GM10847 (cell line): ENCODE results near the gene SIGLEC6.

Experiments
- POLR2A ChIP-seq: IDR thresholded peaks from 2 replicates; pipeline ENCODE4 v1.6.1; 2011; ENCODE audit not compliant: insufficient read length; ENCODE audit errors: extremely low read depth

The SIGLEC6 gene

DNA sequence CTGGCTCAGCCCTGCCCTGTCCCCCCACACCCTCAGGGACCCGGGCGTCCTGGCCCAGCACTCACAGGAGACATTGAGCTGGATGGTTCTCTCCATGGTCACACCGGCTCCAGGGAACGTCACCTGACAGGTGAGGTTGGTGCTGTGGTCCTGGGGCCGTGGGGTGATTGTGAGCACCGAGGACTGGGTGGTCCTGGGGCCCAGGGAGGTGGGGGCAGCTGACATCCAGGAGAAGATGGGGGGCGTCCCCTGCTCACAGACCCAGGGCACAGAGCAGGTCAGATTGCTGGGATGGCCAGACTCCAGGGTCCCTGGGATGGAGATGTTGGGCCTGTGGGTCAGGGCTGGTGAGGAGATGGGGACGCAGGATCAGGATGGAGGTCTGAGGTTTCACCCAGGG, 854 bp downstream of the SIGLEC6 start:
- TF ChIP-seq POLR2A, result no peak

DNA sequence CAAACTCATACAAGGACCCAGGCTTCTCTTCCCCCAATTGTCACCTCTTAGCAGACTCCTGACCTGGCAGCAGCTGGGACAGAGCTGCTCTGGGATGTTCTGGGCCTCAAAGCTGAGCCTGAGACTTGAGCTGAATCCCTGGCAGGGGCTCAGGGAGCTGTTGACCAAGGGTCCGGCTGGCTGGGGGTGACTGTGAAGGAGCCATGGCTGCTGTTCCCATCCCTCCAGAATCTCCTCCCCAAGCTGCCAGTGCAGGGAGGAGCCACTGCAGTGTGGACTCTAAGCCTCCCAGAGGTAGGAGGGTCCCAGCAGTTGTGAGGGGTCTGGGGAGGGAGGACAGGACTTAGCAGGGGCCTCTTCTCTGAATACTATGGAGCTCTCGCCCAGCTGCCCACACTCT, 2.2 kb downstream of the SIGLEC6 start:
- TF ChIP-seq POLR2A, result no peak

DNA sequence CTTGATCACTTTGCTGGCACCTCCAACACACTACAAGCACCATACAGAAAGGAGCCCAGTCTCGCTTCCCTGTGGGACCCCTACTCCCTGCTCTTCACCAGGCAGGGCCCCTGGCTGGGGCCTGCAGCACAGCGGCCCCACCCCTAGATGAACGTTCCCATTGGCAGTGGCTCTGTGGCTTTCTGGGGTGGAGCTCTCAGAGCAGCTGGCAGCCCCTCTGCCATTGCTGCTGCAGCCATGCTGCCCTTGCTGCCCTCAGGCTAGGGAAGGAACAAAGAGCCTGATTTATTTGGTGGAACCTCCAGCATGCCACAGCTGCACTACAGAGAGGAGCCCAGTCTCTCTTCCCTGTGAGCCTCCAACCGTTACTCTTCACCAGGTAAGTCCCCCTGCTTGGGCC, 5.8 kb downstream of the SIGLEC6 start:
- no peak for TF ChIP-seq POLR2A

DNA sequence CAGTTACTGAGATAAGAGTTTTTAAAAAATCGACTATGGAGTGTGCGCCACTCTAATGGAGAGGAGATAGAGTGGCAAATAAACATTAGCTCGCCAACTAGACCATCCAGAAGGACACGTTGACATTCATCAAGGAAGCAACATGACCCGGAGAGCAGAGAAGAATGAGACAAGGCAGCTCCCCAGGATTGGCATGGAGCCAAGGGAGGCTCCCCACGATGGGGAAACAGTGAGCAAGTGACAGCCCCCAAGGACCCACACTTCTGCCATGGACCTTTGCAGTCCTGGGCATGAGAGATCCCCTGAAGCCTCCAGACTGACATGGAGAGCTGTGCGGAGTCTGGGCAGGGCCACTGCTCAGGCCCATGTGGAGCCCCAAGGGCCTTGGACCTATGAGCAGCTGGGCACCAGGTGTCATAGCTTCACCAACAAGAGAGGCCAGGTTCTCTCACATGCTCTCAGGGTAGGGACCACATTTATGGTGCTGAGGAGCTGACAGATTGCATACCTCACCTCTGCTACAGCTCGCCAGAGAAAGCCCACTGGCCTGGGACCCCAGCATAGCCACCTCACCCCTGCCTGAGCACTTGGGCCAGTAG, 6.7 kb downstream of the SIGLEC6 start:
- no peak for TF ChIP-seq POLR2A

DNA sequence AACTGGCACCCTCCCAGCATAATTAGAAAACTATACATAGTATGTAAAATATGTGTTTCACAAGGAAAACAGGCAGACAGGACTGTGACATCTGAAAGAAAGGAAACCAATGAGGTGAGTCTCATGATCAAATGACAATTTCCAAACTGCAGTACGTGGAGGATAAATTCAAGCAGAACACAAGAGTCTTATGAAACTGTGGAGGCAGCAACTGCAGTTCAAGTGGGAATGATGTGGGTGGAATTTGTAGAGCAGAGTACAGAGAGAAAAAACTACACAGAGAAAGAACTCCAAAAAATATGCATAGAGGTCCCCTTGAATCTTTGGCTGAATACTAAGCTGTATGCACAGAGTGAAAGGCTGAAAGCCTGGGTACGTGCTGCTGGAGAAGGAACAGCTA, 9.7 kb downstream of the SIGLEC6 start:
- TF ChIP-seq POLR2A, result no peak

DNA sequence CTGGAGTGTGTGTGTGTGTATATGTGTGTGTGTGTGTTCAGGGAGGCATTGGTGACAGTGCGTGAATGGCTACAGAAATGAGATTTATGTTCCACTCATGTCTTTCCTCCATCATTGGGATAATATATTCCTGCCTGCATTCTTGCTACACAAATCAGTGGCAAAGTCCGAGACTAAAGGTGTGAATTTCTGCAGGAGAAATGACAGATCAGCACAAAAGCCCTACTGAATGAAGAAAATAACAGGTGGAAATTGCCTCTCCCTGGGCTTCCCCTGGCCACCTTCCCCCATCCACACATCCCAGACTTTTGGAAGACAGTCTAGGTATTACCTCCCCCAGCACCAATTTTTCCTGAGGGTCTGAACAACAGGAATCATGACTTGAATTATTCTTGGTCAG, 10.1 kb downstream of the SIGLEC6 start:
- no peak for TF ChIP-seq POLR2A

DNA sequence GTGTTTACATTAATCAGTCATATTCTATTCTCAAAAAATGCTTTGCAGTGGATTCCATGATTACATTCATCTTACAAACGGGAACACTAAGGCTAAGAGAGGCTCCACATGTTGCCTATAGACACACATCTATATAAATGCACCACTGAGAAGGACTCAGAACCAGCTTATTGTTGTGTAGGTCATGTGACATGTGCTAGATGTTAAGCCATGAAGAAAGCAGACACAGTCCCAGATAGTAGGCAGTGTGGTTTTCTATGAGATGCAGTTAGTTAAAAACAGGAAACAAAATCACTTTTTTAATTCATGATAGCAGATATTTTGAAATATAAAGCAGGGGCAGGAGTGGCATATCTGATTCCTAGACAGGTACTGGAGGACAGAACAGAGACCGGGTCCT, 10.7 kb downstream of the SIGLEC6 start:
- no peak for TF ChIP-seq POLR2A

DNA sequence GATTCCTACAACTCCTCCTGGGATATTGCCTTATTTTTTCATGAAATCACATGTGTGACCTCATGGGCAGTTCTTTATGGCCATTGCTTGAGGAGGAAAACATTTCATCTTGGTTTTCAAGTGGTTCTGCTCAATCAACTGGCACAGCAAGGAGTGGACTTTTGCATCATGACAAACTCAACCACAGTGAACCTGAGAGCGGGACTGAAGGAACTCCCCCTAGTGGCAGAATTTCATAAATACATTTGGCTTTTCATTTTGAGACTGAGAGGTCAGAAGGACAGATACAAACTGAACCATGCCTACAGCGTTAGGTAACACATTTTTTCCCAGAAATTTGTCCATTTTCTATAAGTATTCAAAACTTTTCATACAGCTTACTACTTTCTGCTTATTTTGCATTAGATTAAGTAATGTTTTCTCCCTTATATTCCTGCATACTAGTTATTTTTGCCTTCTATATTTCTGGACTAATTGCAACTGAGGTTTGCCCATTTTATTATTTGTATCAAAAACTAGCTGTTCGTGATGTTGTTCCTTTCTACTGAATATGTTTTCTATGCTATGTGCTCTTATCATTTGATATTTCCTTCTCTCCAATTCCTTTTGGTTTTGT, 16.5 kb downstream of the SIGLEC6 start:
- no peak for TF ChIP-seq POLR2A

DNA sequence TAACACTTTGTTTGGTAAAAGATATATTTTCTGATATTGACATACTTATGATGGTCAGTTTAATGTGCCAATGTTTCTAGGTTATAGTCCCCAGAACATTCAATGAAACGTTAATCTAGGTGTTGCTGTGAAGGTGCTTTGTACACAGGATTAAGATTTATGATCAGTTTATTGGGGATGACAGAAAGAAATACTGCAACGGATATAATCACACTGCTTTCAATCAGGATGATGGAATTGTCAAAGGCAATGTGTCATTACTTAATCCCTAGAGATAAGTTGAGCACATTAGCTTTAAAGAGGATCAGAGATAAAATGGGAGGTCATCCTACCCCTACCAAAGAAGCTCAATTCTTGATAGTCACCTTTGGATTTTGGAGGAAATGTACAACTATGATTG, 17.5 kb downstream of the SIGLEC6 start:
- TF ChIP-seq POLR2A, result no peak

DNA sequence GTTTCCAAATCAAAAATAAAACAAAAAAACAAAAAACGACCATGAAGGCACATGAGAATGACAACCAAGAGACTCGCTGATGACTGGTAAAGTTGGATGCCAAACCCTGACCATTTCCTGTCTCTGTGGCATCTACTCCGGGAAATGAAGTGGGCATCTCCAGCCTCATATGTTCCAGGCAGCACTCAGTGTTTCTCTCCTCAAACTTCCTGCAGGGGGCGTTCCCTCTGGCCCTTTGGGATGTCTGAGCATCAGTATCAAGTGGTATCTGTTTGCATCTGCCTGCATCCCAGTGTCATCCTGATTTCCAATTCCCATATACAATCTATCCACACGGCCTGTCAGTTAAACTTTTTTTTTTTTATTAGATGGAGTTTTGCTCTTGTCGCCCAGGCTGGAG, 20.1 kb downstream of the SIGLEC6 start:
- TF ChIP-seq POLR2A, result no peak

DNA sequence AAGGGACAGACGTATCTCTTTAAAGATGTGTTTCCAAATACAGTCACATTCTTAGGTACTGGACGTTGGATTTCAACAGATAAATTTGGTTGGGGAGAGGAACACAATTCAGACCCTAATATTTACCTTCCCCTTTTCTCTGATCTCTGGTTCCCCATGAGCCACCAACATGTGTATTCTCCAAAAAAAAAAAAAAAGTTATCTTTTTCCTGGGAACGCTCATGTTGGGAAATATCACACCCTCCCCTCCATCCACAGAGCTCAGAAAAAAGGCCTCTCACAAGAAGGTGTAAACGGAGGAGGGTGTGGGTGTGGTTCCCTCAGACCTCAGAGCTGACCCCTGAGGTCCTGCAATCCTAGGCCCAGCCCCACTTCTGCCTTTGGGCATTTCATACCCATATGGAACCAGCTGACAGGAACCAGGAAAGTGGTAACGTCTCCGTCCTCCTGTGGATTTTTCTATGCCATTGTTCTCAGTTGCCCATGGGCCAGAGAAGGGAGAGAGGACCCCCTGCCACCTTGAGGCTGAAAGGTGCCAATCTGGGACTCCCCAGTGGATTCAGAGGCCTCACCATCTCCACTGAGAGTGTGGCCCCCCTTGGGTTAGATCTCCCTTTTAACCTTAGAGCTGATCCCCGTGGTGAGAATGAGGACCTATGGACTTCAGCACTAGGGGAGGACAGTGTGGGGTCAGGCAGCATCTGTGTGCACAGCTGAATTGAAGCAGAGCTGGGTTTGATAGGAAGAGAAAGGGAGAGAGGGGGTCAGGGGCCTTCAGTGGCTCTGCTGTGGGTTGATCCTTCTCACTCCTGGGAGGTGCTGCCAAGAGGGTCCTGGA, 21.4 kb downstream of the SIGLEC6 start:
- TF ChIP-seq POLR2A, result no peak

DNA sequence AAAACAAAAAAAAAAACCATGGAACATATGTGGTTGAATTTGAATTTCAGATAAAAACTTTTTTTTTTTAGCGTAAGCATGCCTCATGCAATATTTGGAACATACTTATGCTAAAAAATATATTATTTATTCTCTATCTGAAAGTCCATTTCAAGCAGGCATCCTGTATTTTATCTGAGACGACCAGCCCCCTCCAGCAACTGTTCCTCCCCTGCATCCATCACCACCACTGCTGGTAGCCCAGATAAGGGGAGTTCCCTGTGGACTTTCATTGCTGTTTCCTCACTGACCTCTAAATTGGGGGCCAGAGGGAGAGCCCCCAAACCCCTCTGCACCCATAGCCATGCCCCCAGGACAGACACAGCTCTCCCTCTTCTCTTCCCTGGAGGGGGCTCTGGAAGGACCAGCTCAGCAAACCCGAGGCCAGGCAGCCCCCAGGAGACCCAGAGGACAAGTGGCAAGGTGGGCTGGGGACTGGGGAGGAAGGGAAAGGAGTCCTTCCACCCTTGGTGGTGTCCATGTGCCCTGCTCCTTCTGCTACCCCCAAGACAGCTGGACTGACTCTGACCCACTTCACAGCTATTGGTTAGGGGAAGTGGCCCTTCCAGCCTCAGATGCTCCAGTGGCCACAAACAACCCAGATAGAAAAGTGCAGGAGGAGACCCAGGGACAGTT, 23.3 kb downstream of the SIGLEC6 start:
- no peak for TF ChIP-seq POLR2A

DNA sequence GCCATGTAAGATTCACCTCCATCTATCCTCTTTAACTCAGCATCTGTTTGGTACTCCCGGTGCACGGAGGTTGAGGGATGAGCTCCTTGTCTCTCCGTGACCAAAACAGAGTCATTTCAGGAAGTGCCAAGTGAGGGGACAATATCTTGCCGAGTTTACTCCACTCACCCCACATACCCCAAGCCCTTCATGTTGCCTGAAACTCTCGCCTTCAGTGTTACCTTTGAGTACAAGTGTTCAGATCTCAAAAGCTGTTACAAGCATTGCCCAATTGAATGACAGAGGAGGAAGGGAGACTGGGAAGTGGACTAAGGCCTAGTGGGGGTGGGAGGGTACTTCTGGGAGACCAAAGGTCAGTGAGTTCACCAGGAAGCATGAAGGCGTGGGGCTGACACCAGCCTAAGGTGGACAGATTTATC, 23.8 kb downstream of the SIGLEC6 start:
- no peak for TF ChIP-seq POLR2A

DNA sequence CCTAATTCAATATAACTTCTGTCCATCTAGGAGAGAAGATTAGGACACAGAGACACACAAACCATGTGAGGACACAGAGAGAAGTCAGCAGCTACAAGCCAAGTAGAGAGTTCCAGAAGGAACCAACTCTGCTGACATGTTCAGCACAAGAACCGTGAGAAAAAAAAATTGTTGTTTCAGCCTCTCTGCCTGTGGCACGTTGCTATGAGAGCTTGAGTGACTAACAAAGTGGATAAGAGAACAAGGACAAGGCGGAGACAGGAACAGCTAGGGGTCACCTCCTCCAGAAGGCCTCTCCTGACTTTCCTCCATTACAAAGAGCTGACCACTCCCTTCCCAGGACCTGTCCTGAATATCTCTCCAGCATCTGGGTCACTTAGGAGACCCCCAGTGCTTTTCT, 24.3 kb downstream of the SIGLEC6 start:
- no peak for TF ChIP-seq POLR2A

DNA sequence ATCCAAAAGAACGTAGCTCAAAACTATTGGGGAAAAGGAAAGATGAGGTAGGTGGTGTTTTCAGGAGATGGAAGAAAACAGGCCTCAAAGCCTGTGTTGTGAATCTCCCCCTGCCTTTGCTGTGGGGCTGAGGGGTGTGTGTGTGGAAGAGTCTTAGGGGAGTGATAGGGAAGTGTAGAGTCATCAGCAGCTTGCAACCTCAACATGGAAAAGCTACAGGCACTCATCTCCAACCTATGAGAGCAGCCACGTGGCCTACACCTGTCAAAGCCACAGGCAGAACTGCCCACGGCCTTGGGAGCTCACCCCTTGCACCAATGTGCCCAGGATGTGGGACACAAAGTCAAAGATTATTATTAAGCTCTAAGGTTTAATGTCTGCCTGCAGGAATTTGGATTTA, 25.6 kb downstream of the SIGLEC6 start:
- no peak for TF ChIP-seq POLR2A

DNA sequence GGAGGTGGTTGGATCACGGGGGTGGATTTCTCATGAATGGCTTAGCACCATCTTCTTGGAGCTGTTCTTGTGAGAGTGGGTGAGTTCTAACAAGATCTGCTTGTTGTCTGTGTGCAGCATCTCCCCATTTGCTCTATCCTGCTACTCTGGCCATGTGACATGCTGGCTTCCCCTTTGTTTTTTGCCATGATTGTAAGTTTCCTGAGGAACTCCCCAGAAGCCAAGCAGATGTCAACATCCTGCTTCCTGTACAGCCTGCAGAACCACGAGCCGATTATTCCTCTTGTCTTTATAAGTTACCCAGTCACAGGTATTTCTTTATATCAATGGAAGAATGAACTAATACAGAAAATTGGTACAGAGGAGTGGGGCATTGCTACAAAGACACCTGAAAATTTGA, 27.6 kb downstream of the SIGLEC6 start:
- TF ChIP-seq POLR2A, result no peak
